DMS 273 (cell line): ENCODE data around the gene FAM171A1.
A peak's percentile ranks its signal among the peaks of the same experiment; 100 is the strongest.

Experiments
- DNase-seq: peaks from one replicate; lab custom pipeline; 2025; ENCODE audit not compliant: unreplicated experiment; lab: John Stamatoyannopoulos, UW

Gene FAM171A1

DNA sequence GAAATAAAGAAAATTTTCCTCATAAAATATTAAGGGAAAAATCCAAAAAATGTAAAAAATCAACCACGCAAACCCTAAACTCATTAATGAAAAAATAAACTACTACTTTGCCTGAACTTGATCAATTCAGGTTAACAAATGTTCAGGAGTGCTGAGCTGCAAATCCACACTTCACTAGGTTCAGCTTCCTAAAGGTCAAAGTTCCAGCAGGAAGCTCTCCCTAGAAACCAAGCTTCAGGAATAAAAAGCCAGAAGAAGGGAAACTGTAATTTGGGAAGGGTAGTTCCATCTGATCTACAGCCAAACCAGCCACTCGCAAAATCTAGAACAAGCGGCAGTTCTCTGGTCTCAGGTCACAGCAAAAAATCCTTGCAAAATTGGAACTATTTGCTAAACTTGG, 194.8 kb downstream of the FAM171A1 start:
- no peak for DNase-seq

DNA sequence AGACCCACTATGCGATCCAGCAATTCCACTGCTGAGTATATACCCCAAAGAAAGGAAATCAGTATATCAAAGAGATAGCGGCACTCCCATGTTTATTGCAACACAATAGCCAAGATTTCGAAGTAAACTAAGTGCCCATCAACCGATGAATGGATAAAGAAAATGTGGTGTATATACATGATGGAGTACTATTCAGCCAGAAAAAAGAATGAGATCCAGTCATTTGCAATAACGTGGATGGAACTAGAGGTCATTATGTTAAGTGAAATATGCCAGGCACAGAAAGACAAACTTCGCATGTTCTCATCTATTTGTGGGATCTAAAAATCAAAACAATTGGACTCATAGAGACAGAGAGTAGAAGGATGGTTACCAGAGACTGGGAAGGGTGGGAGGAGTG, 195.5 kb downstream of the FAM171A1 start:
- no peak for DNase-seq

DNA sequence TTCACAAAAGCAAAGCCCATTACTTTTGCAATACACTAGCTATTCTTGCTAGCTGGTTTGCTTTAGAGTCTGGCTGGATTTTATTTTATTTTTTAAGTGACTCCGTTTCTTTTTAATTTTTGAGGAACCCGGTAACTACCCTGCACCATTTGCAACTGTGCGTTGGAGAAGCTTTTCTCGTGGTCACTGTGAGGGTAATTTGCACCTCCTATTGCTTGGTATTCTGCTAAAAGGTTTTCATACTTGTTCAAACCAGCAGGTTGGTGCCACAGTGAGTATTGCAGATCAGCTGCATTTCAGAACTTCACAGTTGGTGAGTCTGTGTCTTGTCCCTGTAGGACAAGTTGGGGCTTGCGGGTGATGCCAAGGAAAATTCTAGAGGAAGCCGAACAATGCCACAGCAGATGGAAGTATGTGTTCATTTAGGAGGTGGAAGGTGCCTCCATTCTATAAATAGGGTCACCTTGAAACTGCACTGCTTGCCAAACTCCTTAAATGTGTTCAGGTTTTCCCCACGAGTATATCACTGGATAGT, 198.7 kb downstream of the FAM171A1 start:
- DNase-seq, result peak; percentile 10

DNA sequence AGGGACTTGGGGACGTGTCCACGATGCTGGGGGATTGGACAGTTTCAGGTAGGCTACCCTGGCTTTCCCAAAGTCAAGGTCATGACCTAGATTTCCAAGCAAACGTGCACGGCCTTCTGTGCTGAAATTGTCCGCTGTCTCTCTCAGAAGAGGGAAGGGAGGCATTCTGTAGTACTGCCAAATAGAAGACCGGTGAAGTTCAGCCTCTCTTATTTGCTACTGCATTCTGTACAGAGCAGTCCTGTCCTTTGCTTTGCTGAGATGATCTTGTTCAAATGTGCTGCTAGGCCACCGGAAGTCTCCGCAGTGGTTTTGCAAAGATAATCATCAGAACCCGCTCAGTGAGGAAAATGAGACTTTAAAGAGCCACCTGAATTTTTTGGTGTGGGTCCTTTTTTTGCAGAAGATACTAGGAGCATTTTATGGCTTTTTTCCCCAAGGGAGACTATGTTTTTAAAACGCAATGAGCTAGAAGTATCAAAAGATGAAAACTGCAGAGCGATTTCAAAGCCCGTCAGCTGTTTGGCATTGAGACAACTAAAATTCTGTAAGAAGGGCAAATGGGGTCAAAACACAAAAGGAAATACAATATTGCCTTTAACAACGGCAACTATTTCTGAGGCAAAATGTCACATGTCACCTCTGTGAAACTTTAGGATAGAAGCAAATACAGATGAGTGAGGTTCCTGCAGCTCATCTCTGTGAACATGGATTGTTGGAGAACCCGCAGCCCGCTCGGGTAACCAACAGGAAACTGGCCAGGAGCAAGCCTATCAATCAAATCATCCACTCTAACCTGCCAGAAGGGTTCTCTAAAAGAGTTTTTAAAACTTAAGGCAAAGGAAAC, 201.3 kb downstream of the FAM171A1 start:
- peak; percentile 44 for DNase-seq

DNA sequence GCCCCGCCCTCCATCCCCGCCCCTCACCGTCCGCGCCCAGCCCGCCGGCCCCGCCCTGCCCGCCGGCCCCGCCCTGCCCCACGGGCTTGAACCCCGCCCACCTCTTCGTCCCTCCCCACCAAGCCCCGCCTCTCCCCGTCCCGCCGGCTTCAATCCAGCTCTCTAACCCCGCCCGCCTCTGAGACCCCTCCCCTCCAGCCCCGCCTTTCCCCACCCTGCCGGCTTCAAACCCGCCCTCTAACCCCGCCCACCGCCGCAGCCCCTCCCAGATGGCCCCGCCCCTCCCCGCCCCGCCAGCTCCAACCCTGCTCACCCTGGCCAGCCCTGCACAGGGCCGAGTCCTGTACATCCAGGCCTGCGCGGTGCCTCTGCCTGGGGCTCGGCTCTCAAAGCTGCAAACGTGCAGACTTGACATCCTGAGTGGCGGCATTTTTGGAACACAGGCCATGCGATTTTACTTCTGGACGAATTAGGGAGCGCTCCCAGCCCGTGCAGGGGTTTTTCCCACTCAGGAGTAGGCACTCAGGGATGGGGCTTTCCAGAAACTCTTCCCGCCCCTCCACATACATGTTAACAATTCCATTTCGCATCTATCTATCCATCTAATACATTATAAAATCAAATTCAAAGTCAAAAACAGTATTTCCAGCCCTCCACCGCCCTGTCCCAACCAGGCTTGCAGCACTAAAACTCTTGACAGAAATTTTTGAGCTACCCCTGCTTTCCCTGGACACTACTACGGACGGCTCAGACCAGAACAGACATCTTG, 202.1 kb downstream of the FAM171A1 start:
- DNase-seq, result peak; percentile 92

DNA sequence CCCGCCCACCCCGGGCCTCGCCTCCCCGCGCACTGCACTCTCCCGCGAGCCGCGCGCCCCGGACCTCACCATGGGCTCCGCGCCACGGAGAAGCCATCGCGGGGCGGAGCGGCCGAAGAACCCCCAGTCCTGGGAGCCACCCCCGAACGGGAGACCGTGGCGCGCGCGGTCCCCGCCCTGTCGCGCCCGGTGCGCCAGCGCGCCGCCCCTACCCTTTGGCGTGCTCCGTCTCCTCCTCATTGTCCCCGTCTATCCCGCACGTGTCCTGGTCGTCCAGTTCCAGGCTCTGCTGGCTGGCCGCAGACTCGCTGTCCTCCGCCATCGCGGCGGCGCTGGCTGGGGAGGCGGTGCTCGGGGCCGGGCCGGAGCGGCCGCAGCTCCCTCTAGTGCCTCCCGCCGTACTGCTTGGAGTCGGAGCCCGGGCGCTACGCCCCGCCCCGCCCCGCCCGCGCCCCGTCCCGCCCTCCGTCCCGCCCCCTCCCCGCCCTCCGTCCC, 202.8 kb downstream of the FAM171A1 start, which contains the start of gene NMT2:
Gene NMT2 (minus strand): TSS at position 403 of the 495 bp plus-strand sequence. CDS start 81 bp downstream, at position 322.
- DNase-seq, result peak; percentile 92

DNA sequence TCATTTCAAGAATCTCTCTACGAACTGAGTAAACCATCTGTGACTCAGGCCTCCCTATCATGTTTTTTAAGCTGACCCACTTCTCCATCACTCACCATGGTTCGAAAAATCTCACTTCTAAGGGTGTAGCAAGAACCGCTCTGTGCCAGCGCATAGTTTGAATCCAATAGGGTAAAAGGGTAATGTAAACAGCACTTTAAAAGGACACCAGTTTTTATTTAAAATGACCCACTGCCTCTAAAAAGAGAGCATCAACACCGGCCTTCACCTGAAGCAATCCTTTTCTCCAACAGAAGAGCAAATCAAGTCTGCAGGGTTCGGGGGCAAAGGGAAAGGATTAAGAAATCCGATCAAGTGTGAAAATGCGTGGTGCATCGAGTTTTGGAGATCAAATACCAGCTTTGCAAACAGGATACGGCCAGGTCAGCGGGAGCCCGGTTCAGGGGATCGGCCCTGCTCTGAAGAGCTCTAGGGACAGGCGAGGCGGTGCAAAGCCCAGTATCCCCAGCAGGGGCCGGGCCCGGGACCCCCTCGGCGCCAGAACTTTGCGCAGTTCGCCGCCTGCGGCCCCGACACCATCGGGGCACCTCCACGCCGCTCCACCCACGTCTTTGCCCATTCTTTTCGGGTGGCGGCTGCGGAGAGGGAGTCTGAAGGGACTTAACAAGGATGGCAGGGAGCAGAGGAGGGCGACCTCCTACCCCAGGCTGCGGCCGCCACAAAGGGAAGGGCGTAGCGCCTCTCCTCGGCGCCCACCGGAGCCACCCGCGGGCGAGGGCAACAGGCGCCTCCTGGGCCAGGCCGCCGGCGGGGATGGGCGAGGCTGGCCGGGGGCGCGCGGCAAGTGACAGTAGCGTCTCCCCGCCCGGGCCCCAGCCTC, 203.4 kb downstream of the FAM171A1 start:
- peak; percentile 73 for DNase-seq

DNA sequence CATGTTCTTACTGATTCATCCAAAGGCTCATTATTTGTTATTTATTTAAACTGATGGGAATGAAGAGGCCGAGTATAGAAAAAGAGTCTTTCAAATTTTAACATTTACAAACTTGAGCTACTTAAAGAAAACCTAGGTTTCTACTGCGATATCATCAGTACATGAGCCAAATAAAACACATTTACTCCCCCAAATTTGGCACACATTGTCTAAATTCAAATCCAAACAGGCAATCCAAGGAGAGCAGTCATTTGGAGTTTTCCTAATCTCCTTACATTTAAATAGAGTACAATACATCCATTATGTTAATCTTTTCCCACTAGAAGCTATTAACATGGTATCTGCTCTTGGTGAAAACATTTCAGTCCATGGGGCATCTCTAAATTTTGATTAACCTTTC, 204.8 kb downstream of the FAM171A1 start:
- DNase-seq, result no peak

DNA sequence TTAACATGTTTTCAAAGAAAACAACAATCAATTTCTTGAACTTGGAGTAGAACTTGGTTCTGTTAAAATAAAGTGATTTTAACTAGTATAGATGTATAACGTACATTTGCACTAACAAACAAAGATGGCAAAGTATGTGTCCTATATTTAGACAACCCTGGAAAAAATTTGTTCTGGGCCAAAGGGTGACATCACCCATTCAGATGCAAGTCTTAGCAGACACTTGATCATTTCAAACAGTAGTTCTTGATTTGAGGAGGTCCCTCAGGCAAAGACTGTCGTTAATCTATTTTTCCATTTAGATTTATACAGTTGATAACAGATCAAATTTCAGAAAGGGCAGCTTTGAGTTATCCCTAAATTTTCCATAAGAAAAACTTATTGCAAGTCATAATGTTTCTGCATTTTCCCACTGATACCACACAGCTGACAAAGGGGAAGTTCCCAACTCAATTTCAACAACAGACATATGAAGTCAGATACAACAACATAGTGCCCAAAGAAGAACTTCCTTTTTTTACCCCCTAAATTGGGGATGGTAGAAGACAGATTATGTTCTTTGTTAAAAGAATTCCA, 207.7 kb downstream of the FAM171A1 start:
- no peak for DNase-seq
